Stimulated activated CD4-positive, alpha-beta T cell treated with anti-CD3 and anti-CD28 coated beads, TNF-alpha, amount 100 ng/mL, for 48 hours (primary cell): ENCODE measurements around the gene OPTN.
"Not testable (repeated sequence)": the region's sequence is repeated elsewhere in the genome, so short reads cannot be mapped to it uniquely, and the experiment has no call there.

Source experiments
- DNase-seq, 3 donors: peaks; one replicate each; pipeline ENCODE4 v3.0.0-alpha.2; 2020; ENCODE audit warnings: low read depth in 3 of 3

Gene OPTN

GRCh38 chr10:13099666-13100348 lies at the start of gene OPTN:
TSS of gene OPTN (plus strand) at chr10:13100163. CDS start at chr10:13109123, 8,960 bp downstream.
- peak; percentile 55 to 83 (median 55) for DNase-seq

- DNase-seq: no peak
Measured at GRCh38 chr10:13051126-13051694, 48.8 kb upstream of the OPTN start.

- DNase-seq: not testable (repeated sequence)
Measured at GRCh38 chr10:13053208-13053607, 46.8 kb upstream of the OPTN start.

- DNase-seq: no peak
Measured at GRCh38 chr10:13053794-13054462, 46.0 kb upstream of the OPTN start.

- DNase-seq: no peak
Measured at GRCh38 chr10:13054844-13055243, 45.1 kb upstream of the OPTN start.

GRCh38 chr10:13056456-13057077 lies 43.4 kb upstream of the OPTN start:
- no peak for DNase-seq

GRCh38 chr10:13062803-13063202 lies 37.2 kb upstream of the OPTN start:
- peak in 1 of 3 donors; percentile 4 for DNase-seq

- no peak for DNase-seq
Measured at GRCh38 chr10:13066527-13066926, 33.4 kb upstream of the OPTN start.

- no peak for DNase-seq
Measured at GRCh38 chr10:13067431-13067830, 32.5 kb upstream of the OPTN start.

- no peak for DNase-seq
Measured at GRCh38 chr10:13068071-13068470, 31.9 kb upstream of the OPTN start.

- no peak for DNase-seq
Measured at GRCh38 chr10:13068484-13068883, 31.5 kb upstream of the OPTN start.

GRCh38 chr10:13072339-13072738 lies 27.6 kb upstream of the OPTN start:
- DNase-seq: no peak

- peak; percentile 37 to 56 (median 56) for DNase-seq
Measured at GRCh38 chr10:13074563-13075451, 25.2 kb upstream of the OPTN start.

- DNase-seq: no peak
Measured at GRCh38 chr10:13078912-13079775, 20.8 kb upstream of the OPTN start.

GRCh38 chr10:13079776-13080050 lies 20.2 kb upstream of the OPTN start:
- DNase-seq: no peak

GRCh38 chr10:13080643-13081042 lies 19.3 kb upstream of the OPTN start:
- no peak for DNase-seq

- DNase-seq: not testable (repeated sequence)
Measured at GRCh38 chr10:13083700-13084099, 16.3 kb upstream of the OPTN start.

GRCh38 chr10:13086056-13086455 lies 13.9 kb upstream of the OPTN start:
- DNase-seq: no peak

GRCh38 chr10:13087601-13087985 lies 12.4 kb upstream of the OPTN start:
- DNase-seq: no peak

GRCh38 chr10:13087986-13088618 lies 11.9 kb upstream of the OPTN start:
- no peak for DNase-seq
